GM03348 (cell line): ENCODE results near the gene ALDH4A1.

Experiments
- DNase-seq: peaks from one replicate; pipeline ENCODE4 v3.0.0; 2012; ENCODE audit warnings: low spot score

ALDH4A1 gene

DNA sequence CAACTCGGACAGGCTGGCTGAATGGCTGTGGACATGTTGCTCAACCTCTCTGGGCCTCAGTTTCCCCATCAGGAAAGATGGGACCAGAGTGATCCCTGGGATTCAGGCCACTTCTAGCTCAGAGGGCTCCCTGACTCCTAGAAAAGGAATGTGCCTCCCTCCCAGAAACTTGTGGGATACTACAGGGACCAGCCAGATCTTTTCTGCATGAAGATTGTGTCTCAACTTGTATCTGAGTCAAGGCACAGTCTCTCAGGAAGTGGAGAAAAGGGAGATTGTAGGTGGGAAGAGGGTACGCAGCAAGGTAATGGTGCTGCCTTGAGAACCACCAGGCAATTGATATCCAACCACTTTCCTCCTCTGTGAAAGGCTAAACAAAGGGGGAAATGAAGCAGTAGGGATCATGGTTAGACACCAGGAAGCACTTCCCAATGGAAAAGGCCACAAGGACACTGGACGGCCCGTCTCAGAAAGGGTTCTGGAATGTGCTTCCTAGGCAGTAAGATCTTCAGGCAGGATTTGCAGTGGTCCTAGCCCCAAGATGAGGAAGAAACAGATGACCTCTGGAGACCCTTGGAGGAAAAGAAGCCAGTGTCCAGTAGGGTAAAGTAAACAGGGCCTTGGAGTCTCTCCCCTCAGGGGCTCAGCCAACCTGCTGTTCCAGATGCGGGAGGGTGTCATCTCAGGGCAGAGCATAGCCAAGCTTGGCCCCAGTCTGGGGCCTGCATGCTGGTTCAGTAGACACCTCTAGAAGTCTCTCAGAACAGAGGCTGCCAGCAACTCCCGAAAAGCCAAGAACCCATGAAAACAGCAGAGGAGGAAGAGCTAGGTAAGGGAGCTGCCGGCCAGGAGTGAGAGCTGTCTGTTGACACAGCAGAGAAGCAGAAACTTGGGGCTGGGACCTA, 37.3 kb upstream of the ALDH4A1 start:
- peak; percentile 71 for DNase-seq

GRCh38 chr1:18938707-18939070, 36.3 kb upstream of the ALDH4A1 start:
- no peak for DNase-seq

GRCh38 chr1:18938008-18938706, 35.8 kb upstream of the ALDH4A1 start:
- DNase-seq, result no peak

DNA sequence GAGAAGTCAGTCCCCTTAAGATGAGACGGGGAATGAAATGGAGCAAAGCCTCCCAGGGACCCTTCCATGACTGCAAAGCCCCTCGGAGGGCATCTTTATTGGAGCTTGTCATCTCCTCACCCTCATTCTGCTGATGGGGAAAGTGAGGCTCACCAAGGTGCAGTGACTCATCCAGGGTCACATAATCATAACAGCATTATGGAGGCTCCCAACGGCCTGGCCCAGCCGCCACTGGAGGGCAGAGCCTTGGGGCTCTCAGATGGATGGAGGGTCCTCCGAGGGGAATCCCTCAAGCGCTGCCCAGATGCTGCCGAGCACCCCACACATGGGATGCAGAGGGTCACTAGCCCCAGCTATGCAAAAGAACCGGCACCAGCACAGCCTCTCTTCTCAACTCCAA, 35.2 kb upstream of the ALDH4A1 start:
- DNase-seq, result no peak

DNA sequence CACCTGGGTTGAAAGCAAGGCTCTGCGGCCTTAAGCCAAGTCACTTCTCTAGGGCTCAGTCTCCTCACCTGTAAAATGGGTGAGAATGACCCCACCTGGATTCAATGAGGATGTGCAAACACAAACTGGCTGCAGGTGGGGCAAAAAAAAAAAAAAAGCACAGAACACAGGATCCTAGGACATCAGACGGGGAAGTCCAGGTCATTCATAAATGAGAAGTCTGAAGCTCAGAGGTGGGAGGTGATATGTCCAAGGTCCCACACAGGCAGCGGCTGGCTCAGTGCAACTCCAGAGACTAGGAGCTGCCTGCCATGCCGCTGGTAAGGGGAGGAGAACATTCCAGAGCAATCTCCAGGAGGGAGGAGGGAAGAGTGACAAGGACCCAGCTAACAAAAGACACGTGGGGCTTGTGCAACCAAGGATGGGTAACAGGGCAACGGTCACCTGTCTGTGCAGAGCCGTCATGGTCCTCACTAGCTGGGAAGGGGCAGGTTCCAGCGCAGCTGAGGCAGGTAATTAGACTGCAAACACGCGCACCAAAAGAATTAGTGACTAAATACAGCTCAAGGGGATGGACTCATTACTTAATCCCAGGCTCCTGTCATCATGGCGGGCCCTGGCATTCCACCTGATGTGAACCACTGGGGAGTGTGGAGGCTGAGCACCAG, 34.6 kb upstream of the ALDH4A1 start:
- DNase-seq, result no peak

DNA sequence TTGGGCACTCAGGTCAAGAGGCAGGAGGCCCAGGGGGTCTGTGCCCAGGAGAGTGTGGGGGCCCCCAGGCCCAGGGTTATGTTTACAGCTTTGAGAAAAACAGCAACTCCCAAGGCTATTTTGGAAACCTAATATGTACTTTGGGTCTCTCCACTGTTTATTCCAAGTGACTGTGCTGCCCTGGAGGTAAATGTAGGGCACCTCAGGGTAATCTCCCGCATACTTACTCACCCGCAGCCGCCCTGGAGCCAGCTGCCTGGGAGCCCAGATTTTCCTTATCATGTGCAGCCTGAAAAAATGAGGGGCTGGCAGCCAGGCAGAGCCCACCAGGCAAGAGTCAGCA, 34.1 kb upstream of the ALDH4A1 start:
- DNase-seq, result no peak

DNA sequence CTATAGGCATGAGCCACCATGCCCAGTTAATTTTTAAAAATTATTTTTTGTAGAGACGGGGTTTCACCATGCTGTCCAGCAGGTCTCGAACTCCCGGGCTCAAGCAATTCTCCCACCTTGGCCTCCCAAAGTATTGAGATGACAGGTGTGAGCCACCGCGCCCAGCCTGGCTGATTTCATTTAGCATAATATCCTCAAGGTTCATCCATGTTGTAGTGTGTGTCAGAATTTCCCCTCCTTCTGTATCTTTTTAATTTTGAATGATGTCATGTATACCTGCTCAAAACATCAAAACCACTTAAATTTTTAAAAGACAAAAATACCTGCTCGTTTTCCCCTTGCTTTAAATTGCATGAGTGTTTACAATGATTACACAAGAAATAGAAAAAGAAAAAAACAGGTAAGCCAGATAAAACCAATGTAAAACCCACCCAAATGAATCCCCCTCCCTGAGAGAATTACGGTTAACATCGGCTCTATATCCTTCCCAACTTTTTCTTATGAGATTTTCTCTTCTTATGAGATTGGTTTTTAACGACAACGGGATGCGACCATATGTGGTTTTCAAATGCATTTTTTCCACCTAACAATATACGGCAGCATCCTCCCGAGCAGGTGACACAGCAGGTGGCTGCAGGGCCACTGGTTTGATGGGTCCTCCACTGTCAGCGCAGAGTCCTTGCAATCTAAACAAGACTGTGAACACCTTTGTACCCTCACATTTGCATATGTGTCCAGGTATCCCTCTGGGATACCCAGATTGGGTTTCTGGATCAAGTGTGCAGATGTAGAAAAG, 32.0 kb upstream of the ALDH4A1 start:
- no peak for DNase-seq

DNA sequence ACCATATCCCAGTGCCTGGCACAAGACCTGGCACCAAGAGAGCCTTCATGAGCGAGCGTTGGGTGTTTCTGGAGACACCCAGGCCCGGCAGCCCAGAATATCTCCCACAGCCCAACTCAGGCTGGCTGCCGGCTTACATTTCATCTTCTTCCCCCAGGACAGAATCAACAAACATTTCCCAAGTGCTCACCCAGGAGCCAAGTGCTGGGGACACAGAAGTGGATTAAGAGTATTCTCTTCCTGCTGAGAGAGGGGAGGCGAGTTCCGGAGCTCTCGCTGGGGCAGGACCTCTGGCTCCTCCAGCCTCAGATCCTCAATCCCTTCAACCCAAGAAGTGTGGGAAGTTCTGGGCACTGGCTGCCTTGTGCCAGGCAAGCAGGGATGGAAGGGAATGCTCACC, 30.5 kb upstream of the ALDH4A1 start:
- DNase-seq, result no peak

- no peak for DNase-seq
Measured at GRCh38 chr1:18932387-18932786, 30.0 kb upstream of the ALDH4A1 start.

DNA sequence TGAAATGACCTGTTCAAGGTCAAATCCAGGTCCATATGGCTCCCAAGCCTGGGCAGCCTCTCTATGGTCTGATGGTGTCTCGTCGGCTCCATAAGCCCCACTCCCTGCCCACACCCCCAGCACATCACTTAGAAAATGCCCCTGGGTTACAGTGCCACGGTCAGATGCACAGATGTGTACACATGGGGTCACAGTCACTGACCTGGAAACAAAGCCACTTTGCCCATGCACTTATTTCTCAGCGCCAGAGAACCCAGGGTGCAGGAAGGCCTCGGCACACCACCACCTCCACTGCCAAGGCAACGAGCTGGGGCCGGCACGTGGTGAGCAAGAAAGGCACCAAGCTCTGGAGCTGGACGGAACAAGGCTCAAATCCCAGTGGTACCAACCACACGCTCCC, 29.4 kb upstream of the ALDH4A1 start:
- DNase-seq, result no peak

- no peak for DNase-seq
Measured at GRCh38 chr1:18929686-18930085, 27.3 kb upstream of the ALDH4A1 start.

DNA sequence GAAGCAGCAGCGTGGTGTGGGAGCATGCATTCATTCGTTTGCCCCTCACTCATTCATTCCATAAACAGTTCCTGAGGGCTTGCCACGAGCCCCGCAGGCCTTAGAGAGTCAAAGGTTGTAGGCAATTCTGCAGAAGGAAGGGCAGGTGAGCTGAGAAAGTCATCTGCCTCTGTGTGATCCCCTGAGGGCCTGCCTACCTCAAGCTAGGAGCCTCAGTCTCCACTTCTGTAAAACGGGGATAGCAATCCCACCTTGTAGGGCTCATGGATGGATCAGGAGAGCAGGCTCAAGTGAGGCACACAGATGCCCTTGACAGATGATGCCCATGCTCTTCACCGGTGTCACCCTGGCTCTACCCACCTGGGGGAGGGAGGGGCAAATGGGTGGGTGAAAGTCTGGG, 26.6 kb upstream of the ALDH4A1 start:
- no peak for DNase-seq

DNA sequence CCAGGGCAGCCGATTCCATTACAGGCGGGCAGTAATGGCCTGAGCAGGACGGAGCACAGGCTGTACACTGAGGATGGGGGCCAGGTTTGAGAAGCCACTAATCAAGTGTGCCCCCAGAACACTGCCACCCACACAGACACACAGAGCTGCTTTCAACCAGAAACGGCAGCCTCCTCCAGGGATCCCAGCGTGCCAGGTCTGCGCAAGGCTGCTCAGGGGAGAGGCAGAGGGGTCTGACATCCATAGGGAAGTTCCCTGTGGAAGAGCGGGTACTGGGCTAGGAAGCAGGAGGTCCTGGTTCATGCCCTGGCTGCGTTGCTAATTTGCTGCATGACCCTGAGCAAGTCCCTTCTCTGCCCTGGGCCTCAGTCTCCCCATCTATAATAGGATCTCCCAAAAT, 26.1 kb upstream of the ALDH4A1 start:
- no peak for DNase-seq

DNA sequence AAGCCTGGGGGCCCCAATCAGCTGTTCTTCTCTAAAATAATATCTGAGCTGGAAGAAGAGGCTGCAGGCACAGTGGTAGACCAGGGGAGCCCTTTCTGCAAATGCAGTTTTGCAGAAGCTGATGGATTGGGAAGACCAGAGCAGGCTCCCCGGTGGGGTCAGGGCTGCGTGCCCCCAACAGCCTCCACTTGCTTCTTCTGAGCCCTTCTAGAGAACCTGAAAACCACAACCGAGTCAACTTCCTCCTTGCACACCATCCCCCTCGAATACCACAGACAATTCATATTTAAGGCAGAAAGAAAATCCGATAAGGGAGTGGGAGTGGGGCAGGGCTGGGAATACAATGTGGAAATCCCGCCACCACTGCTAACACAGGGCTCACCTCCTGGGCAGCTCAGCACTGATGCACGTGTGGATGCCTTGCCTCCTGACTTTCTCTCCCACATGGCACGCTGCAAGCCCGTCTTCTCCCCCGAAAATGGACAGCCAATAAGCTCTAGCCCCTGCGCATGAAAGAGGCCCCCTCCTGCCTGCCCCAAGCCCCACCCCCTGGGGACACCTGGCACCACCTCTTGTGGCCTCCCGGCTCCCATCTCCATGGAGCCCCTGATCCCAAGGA, 25.4 kb upstream of the ALDH4A1 start:
- no peak for DNase-seq

DNA sequence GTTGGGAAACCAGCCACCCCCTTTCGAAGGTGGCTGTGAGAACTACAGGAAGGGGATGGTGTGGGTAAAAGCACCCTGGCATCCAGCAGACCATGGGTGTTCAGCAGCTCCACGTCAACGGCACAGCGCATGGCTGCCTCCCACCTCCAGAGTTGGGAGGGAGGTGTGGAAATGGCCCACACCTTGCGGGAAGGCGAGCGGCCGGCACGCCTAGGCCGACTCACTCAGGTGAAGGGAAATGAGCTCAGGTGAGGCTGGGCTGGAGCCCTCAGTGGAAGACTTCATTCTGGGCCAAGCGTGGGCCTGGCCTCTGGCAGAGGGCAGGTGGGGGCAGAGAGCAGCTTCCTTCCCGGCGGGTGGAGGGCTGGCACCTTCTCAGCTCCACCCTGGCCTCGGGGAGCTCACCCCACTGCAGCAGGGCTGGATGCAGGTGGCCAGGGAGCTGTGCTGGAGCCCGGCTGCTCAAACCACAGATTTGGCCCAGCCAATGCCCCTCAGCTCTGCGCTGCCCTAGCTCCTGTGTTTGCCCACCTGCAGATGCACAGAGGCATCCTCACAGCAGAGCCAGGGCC, 24.8 kb upstream of the ALDH4A1 start:
- no peak for DNase-seq

DNA sequence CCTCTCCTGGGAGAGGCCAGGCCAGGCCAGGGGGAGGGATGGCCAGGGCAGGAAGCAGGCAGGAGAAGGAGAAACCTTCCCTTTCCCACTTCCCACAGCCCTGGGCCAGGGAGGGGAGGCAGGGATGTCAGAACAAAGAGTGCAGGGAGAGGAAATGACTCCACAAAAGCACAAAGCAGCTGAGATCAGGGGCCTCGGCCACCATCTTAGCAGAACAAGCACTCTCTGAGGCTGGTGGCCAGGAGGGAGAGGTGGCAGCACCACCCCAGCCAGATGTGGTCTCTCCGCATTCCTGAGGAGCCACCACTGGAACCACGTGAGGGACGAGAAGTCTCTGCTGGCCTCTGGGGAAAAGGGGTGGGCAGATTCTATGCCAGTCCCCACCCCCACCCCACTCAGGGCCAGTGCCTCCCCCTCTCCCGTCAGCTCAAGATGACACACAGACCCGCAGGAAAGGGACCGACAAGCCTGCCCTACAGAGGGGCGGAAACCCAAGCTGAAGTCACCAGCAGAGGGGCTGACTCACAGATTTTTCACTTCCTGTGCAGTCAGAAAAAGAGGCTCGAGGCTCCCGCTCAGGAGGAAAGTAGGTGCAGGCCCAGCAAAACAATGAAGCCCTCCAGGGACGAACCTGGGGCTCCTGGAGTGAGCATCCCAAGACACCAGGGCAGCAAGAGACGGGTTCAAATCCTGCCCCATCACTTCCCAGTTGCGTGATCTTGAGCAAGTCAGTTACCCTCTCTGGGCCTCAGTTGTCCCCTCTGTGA, 24.1 kb upstream of the ALDH4A1 start:
- DNase-seq, result peak; percentile 94

GRCh38 chr1:18925279-18925678, 22.9 kb upstream of the ALDH4A1 start:
- DNase-seq, result no peak

GRCh38 chr1:18924221-18924691, 21.9 kb upstream of the ALDH4A1 start:
- DNase-seq, result peak; percentile 58

GRCh38 chr1:18923756-18924211, 21.4 kb upstream of the ALDH4A1 start:
- peak; percentile 61 for DNase-seq
